ENCODE data around the gene BCAR3. TPM values are rescaled to one million over a fixed set of nuclear protein-coding genes. Genes with fewer than 3 reads are reported as not detected.

The BCAR3 gene
- total RNA-seq, 1 experiment from 2014 or later, result 33.9 TPM

GRCh38 chr1:93692026-93692425 lies 10.4 kb upstream of the BCAR3 start:
- no peak for ATAC-seq
- Histone ChIP-seq H3K27me3 (ENCODE audit: control insufficient read depth, insufficient read depth, low read length) (no peaks in the 10 kb centered on the region), H3K36me3 (ENCODE audit: control insufficient read depth, insufficient read depth, low read length) (no peaks in the 10 kb centered on the region), H3K9me3 (ENCODE audit: control insufficient read depth, insufficient read depth, low read depth, low read length) (no peaks in the 10 kb centered on the region), H3K4me3 (ENCODE audit: low read depth in 2 of 2, low read length in 2 of 2) (peak overlapping the region in 1 of 2 experiments; percentile 27; a peak in 1 of 4 replicates), H3K4me1 (ENCODE audit: control insufficient read depth, insufficient read depth, low read length) (peaks cover 27% of the 10 kb centered on the region), H3K27ac (ENCODE audit: low read length) (peak overlapping the region; percentile 80)
- POLR2A ChIA-PET, result no interaction called here
- no peak for DNase-seq (ENCODE audit: low read depth, low spot score)
- no peak for TF ChIP-seq REST (IDR thresholded peaks at IDR 0.05; ENCODE audit: insufficient read depth in 1 of 2, low read depth in 2 of 2, low read length in 1 of 2)
- no peak for TF ChIP-seq POLR2AphosphoS5 (IDR thresholded peaks at IDR 0.05; ENCODE audit: low read depth, low read length)
- TF ChIP-seq SIN3A (IDR thresholded peaks at IDR 0.05; ENCODE audit: borderline replicate concordance, insufficient read depth, low read depth, low read length), result no peak
- no peak for TF ChIP-seq TCF7L2 (IDR thresholded peaks at IDR 0.05; ENCODE audit: low read depth, low read length)
- TF ChIP-seq CTCF (IDR thresholded peaks at IDR 0.05), result no peak
- intact Hi-C loops (cut with micrococcal nuclease; ENCODE audit: unreplicated experiment), result no loop called here
- in situ Hi-C loops (cut with HindIII; ENCODE audit: low pct_unique_long_range_greater_than_20kb, low sequenced_read_pairs), result no loop called here
- CTCF ChIA-PET, result no interaction called here
- no TSS peak for BruUV-seq (replicated peaks)

GRCh38 chr1:93690921-93691789 lies 9.5 kb upstream of the BCAR3 start:
- DNase-seq (ENCODE audit: low read depth, low spot score) (no peak), ATAC-seq (no peak)
- POLR2A ChIA-PET, result no interaction called here
- Histone ChIP-seq H3K4me3 (ENCODE audit: low read depth in 2 of 2, low read length in 2 of 2) (no peak overlapping the region), H3K9me3 (ENCODE audit: control insufficient read depth, insufficient read depth, low read depth, low read length) (no peaks in the 10 kb centered on the region), H3K36me3 (ENCODE audit: control insufficient read depth, insufficient read depth, low read length) (no peaks in the 10 kb centered on the region), H3K27ac (ENCODE audit: low read length) (peak overlapping the region; percentile 80), H3K27me3 (ENCODE audit: control insufficient read depth, insufficient read depth, low read length) (no peaks in the 10 kb centered on the region), H3K4me1 (ENCODE audit: control insufficient read depth, insufficient read depth, low read length) (peaks cover 27% of the 10 kb centered on the region)
- TF ChIP-seq TCF7L2 (IDR thresholded peaks at IDR 0.05; ENCODE audit: low read depth, low read length), result no peak
- TF ChIP-seq REST (IDR thresholded peaks at IDR 0.05; ENCODE audit: insufficient read depth in 1 of 2, low read depth in 2 of 2, low read length in 1 of 2), result no peak
- no peak for TF ChIP-seq CTCF (IDR thresholded peaks at IDR 0.05)
- TF ChIP-seq POLR2AphosphoS5 (IDR thresholded peaks at IDR 0.05; ENCODE audit: low read depth, low read length), result no peak
- intact Hi-C loops (cut with micrococcal nuclease; ENCODE audit: unreplicated experiment), result no loop called here
- in situ Hi-C loops (cut with HindIII; ENCODE audit: low pct_unique_long_range_greater_than_20kb, low sequenced_read_pairs), result no loop called here
- no TSS peak for BruUV-seq (replicated peaks)
- CTCF ChIA-PET, result no interaction called here

Measured in Panc1 (cell line).